Cardiac septum (tissue), 1 donor: ENCODE data around the gene DBH. TPM values are rescaled to one million over a fixed set of nuclear protein-coding genes. Genes with fewer than 3 reads are reported as not detected.

Experiments
- DNase-seq: peaks from one replicate; pipeline ENCODE4 v3.0.0-alpha.2; 2020; ENCODE audit warnings: low spot score
- intact Hi-C: fragments of 100-400 bp; cut with DNase I; formaldehyde crosslinking; loops from one replicate; pipeline ENCODE4 v1.14.0; 2022
- total RNA-seq: library from RNA; stranded (reverse); fragmentation: NEBNext Ultra II Directional; extraction: Animal tissue kit (Norgen Biotek cat#: 25700); gene quantifications from one replicate; pipeline ENCODE4 v1.2.1, GENCODE V29; 2021
- donor health status: DM: no; HTN: no; CAD: no.

The DBH gene
- total RNA-seq, 1 donor from 2014 or later = not detected

GRCh38 chr9:133706307-133707050 lies 70.3 kb downstream of the DBH start:
- peak; percentile 75 for DNase-seq
- intact Hi-C loops = no loop called here

DNA sequence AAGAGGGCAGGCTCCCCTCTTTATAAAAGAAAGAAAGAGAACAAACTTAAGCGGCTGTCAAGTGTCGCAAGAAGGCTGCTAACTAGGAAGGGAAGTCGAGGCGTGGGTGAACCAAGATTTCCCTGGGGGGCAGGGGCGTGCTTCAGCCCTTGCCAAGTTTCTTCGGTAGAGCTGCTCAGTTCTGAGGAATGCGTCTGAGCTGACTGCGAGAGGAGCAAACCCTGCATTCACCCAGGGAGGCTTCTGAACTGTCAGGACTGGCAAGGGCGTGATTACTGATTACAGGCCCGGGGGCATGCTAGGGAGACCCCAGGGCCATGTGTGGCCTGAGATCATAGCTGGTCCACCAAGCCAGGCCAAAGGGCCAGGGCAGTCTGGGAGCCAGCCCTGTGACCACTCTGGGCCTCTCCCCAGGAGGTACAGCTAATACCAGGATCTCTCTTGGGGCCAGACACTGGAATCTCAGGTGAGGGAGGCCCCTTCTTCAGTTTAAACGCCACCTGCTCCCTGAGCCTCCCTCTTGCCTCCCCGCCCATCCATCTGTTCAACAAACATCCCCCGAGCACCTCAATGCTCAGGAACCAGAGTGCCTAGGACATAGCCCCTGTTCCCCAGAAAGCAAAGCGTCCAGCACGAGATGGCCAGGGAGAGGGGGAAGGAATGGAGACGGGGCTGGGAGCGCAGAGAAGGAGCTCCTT lies 71.1 kb downstream of the DBH start:
- peak; percentile 79 for DNase-seq
- intact Hi-C loops = no loop called here

DNA sequence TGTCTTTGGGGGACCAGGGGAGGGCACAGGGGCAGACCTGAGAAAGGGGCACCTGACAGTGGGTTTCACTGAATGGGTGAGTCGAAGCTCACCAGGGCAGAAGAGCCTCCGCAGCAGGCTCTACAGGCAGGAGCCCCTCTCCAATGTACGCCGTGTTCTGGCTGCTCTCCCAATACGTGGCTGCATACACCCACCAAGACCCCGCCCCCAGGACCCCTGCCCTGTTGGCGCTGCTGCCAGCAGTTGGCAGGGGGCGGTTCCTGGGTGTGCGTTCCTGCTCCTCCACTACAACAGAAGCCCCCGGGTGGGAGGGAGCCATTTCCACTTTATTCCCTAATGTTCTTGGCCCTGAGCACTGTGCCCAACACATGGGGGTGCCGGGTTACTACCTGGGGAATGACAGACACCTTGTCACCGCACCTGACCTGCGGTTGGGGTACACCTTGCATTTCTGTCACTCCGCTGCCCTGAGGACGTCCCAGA lies 71.6 kb downstream of the DBH start:
- intact Hi-C loops = no loop called here
- DNase-seq = peak; percentile 67

GRCh38 chr9:133708246-133709014 lies 72.3 kb downstream of the DBH start:
- intact Hi-C loops = no loop called here
- DNase-seq = peak; percentile 68

Other genes starting within 250 kb of the DBH start
- gene REXO4, start 218.4 kb upstream of the DBH start, total RNA-seq = 12.2 TPM
- gene ADAMTS13, start 214.0 kb upstream of the DBH start, total RNA-seq = 3.3 TPM
- gene CACFD1, start 176.4 kb upstream of the DBH start, total RNA-seq = 15.0 TPM
- gene SLC2A6, start 157.3 kb upstream of the DBH start, total RNA-seq = 3.6 TPM
- not detected for gene MYMK, start 111.4 kb upstream of the DBH start, total RNA-seq
- 9.6 TPM for gene ADAMTSL2, start 101.7 kb upstream of the DBH start, total RNA-seq
- gene FAM163B, start 27.0 kb upstream of the DBH start, total RNA-seq = not detected
- gene SARDH, start 102.0 kb downstream of the DBH start, total RNA-seq = 1.3 TPM